Skeletal muscle satellite cell (primary cell): Measurements from ENCODE around the gene DGKI.

ENCODE experiments used
- H3K27me3 ChIP-seq: 2 replicates; pipeline ENCODE4 v1.7.0; 2013; ENCODE audit warnings: low read length; ENCODE audit not compliant: control insufficient read depth, insufficient read depth
- H3K36me3 ChIP-seq: 2 replicates; pipeline ENCODE4 v1.7.0; 2013; ENCODE audit warnings: mild to moderate bottlenecking, control low read depth, low read length; ENCODE audit not compliant: insufficient read depth
- H3K4me1 ChIP-seq: 2 replicates; pipeline ENCODE4 v1.7.0; 2013; ENCODE audit warnings: low read length; ENCODE audit not compliant: control insufficient read depth, insufficient read depth
- H3K4me2 ChIP-seq: 2 replicates; pipeline ENCODE4 v1.7.0; 2013; ENCODE audit warnings: mild to moderate bottlenecking, low read length
- H3K4me3 ChIP-seq: 2 replicates; pipeline ENCODE4 v1.7.0; 2013; ENCODE audit warnings: low read length
- H3K9ac ChIP-seq: 2 replicates; pipeline ENCODE4 v1.7.0; 2013; ENCODE audit warnings: mild to moderate bottlenecking, low read depth, low read length, moderate library complexity
- H3K9me3 ChIP-seq: replicated peaks from 2 replicates; pipeline ENCODE4 v1.7.0; 2013; ENCODE audit warnings: mild to moderate bottlenecking, control low read depth, low read length

The DGKI gene

DNA sequence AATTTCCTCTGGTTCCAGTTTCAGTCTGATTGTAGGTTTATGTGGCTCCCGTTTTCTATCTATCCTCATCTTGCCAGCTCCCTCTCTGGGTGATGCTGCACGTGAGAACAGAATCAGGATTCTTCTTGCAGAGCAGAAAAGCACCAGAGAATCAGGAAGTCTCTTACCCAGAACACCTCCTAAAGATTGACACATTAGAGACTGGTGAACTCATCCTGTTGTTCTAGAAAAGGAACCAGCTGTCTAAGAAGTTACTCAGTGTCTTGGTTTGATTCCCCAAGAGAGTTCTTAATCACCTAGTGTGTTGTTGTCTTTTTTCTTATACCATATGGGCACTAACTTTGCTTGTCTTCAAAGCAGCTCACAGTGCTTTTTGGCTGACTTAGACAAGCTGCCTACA is 152.4 kb downstream of the DGKI start:
- Histone ChIP-seq H3K27me3 (no peaks in the 10 kb centered on the region), H3K4me1 (peaks cover 73% of the 10 kb centered on the region), H3K4me2 (no peak overlapping the region), H3K9me3 (no peaks in the 10 kb centered on the region), H3K4me3 (no peak overlapping the region), H3K9ac (peak overlapping the region; percentile 40), H3K36me3 (peaks cover 7% of the 10 kb centered on the region)

DNA sequence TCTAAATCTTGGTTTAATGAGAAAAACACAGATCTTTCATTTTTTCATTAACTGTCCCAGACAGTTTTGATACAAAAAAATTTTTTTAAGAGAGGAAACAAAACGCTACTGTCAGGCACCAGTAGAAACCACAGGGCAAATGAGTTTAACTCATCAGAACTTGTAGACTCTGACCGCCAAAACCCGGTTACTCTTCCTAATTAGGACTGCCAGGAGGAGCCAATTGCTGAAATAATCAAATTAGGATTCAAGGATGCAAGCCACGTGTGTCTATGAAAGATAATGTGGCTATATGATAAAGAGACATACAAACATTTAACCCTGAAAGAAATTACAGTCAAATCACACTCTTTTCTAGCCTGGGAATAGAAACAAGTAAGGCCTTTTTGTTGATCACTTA is 154.4 kb downstream of the DGKI start:
- peaks cover 5% of the 10 kb centered on the region for H3K36me3 ChIP-seq
- H3K4me3 ChIP-seq, result no peak overlapping the region
- H3K9ac ChIP-seq, result peak overlapping the region; percentile 23
- no peak overlapping the region for H3K4me2 ChIP-seq
- no peaks in the 10 kb centered on the region for H3K27me3 ChIP-seq
- peaks cover 92% of the 10 kb centered on the region for H3K4me1 ChIP-seq
- no peaks in the 10 kb centered on the region for H3K9me3 ChIP-seq

DNA sequence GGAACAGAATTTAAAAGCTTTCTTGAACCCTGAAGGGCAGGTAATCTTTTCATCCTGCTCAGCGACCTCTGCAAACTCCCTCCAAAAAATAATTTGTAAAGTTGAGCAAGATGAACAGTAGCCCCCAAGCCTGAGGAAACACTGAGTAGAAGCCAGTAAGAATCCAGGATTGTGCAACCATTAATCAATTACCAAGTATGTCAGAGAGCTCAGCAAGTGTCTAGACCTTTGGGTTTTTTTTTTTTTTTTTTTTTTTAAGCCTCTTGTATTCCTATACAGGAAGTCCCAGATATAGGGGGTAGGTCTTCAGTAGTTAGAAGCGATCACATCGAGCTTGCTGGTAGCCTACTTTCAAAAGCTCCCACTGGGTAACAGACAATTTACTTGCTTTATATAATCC is 155.2 kb downstream of the DGKI start:
- Histone ChIP-seq H3K27me3 (no peaks in the 10 kb centered on the region), H3K36me3 (peaks cover 5% of the 10 kb centered on the region), H3K4me3 (no peak overlapping the region), H3K9me3 (no peaks in the 10 kb centered on the region), H3K4me1 (peaks cover 94% of the 10 kb centered on the region), H3K9ac (peak overlapping the region; percentile 4), H3K4me2 (no peak overlapping the region)

DNA sequence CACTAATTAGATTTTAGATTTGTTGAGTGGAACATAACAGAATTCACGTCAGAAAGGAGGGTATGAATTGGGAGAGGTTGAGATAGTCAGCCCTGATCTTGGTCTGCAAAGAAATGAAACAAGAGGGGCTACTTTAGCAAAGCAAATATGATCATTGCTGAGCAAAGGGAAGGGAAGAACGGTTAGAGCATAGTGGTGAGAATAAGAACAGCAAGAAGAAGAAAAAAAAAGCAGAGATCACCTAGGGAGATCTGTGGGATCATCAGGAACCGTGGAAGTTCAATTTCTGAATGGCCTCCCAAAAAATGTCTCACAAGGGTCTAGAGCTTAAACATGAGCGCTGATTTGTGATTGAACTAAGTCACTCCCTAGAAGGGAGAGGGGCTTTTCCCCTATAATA is 156.1 kb downstream of the DGKI start:
- peaks cover 5% of the 10 kb centered on the region for H3K36me3 ChIP-seq
- no peaks in the 10 kb centered on the region for H3K9me3 ChIP-seq
- no peak overlapping the region for H3K9ac ChIP-seq
- H3K27me3 ChIP-seq, result no peaks in the 10 kb centered on the region
- H3K4me1 ChIP-seq, result peaks cover 94% of the 10 kb centered on the region
- no peak overlapping the region for H3K4me2 ChIP-seq
- H3K4me3 ChIP-seq, result no peak overlapping the region

DNA sequence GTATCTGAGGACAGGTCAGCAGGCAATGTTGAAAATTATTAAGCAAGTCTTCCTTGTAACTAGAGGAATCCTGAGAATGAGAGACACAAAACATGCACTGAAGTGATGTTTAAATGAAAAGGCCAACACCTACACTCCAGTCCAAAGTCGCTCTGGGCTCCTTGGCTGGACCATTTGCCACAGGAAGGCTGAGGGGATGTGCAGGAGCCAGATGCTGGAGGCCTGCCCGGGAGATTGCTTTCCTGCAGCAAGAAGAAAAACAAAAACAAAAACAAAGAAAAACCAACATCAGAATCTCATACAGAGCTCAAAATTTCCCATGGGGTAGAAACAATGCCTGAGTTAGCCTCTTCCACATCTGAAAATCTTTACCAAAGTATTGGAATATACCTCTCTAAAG is 157.0 kb downstream of the DGKI start:
- Histone ChIP-seq H3K9me3 (no peaks in the 10 kb centered on the region), H3K9ac (no peak overlapping the region)

DNA sequence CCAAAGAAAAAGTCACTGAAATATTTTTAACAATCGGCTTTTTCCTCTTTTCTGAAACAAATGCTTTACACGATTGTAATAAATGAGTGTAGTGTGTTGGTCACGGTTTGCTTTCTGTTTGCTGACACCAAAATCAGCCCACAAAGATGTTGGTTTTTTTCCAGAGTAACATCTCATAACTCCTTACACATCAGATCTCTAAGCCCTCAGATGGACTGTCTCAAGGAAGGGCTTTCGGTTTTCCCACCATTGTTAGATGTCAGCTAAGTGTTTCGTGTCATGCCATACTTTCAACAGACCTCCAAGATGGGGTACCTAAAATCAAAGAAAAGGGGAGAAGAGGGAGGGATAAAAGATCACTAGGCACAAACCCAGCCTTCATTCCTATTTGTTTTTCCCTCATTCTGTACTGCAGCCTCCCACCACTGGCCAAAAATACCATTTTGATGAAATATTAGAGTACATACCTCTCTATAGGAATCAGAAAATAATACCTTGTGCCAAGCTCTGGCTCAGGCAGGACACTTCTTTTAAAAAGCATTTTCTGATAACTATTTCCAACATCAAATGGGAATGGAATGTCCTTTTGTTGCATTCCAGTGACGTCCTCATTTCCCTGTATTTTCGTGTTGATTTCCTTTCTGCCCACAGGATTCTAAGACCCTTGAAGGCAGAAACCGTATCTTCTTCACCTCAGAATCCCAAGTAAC is 159.1 kb downstream of the DGKI start:
- no peaks in the 10 kb centered on the region for H3K27me3 ChIP-seq
- peak overlapping the region; percentile 67 for H3K4me2 ChIP-seq
- peak overlapping the region; percentile 89 for H3K9ac ChIP-seq
- H3K4me1 ChIP-seq, result peaks cover 90% of the 10 kb centered on the region
- peak overlapping the region; percentile 41 for H3K4me3 ChIP-seq
- no peaks in the 10 kb centered on the region for H3K9me3 ChIP-seq
- H3K36me3 ChIP-seq, result peaks cover 19% of the 10 kb centered on the region

More for the DNA sequence above, 157.0 kb downstream of the DGKI start:
- Histone ChIP-seq H3K4me2 (no peak overlapping the region), H3K4me3 (no peak overlapping the region), H3K36me3 (peaks cover 8% of the 10 kb centered on the region), H3K27me3 (no peaks in the 10 kb centered on the region), H3K4me1 (peaks cover 94% of the 10 kb centered on the region)

DNA sequence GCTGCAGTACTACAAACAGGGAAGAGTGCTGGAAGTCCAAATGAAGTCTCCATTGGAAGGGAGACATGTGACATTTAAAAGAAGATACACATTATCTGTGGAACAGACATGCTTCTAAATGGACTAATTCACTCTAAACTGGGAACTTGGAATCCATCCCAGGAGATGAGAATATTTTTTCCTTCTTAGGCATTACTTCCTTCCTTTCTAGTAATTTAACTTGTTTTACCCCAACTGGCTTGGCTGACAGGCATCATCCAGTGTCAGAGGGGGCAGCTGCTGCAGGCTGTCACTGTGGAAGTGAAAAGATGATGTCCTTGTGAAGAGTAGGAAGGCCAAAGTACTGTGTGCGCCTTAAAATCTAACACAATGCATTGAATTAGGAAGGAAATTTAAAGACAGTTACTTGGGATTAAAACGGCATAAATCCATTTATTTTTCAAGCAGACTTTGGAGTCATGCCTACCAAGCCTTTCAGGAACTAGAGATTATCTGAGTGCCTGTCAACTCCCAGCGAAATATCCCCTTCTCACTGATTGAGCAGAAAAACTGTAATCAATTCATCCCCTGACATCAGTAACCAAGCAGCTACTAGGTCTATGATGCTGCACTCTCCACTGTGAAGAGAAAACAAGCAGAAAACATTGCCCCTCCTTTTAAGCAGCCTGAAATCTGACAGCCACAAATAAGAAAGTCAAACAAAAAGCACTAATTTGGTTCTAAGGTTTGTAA is 161.2 kb downstream of the DGKI start:
- H3K4me1 ChIP-seq, result peaks cover 90% of the 10 kb centered on the region
- peaks cover 19% of the 10 kb centered on the region for H3K36me3 ChIP-seq
- no peak overlapping the region for H3K4me3 ChIP-seq
- no peaks in the 10 kb centered on the region for H3K27me3 ChIP-seq
- H3K9ac ChIP-seq, result peak overlapping the region; percentile 89
- H3K9me3 ChIP-seq, result no peaks in the 10 kb centered on the region
- no peak overlapping the region for H3K4me2 ChIP-seq

DNA sequence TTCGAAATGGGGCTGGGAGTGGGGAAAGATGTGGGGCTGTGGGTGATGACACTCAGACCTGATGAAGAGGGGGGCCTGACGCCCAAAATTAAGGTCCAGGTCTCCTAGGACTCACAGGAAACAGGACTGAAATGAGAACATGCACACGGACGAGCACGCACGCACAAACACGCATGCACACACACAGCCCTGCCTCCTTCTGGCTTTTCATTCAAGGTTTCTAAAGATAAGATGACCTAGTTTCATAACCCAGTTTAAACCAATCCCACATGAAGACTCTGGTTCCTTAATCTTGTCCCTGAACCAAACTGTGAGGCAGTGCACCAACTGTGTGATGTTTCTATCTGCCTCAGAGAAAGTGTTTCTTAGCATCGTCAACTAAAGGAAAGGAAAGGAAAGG is 162.0 kb downstream of the DGKI start:
- Histone ChIP-seq H3K9me3 (no peaks in the 10 kb centered on the region), H3K4me1 (peaks cover 85% of the 10 kb centered on the region), H3K4me3 (no peak overlapping the region), H3K36me3 (peaks cover 23% of the 10 kb centered on the region), H3K27me3 (no peaks in the 10 kb centered on the region), H3K9ac (peak overlapping the region; percentile 89), H3K4me2 (no peak overlapping the region)

DNA sequence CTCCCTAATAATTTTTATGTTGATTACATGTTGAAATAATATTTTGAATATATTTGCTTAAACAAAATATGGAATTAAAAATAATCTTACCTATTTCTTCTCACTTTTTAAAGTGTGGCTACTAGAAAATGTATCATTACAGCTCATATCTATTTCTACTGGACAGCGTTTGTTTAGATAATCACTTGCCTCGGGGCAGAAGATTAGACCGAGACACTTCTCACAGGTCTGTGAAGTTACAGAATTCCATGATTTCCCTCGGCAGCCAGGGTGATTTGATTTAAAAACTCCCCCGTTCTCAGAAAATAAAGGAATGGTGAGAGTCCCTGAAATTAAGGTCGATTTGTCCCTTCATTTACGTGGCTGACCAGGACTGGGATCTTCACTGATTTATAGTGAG is 162.5 kb downstream of the DGKI start:
- Histone ChIP-seq H3K27me3 (no peaks in the 10 kb centered on the region), H3K9me3 (no peaks in the 10 kb centered on the region), H3K9ac (peak overlapping the region; percentile 89), H3K4me3 (no peak overlapping the region), H3K4me2 (no peak overlapping the region), H3K36me3 (peaks cover 22% of the 10 kb centered on the region), H3K4me1 (peaks cover 80% of the 10 kb centered on the region)

DNA sequence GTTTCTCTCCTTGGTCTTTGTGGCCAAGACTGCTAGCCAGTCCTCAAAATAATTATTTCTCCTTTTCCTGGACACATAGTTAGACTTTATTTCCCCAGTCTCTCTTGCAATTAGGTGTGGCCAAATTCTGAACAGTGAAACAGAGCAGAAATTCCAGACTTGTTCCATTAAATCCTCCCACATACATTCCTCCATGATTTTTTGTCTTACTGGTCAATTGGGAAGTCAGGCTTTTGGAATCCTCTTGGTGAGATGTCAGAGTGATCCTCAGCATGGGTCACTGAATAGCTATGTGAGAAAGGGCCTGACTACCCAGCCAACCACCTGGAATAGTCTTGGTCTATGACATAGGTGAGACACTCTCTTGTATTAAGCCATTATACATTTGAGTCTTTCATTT is 164.2 kb downstream of the DGKI start:
- Histone ChIP-seq H3K36me3 (peaks cover 25% of the 10 kb centered on the region), H3K4me1 (peaks cover 64% of the 10 kb centered on the region), H3K4me3 (no peak overlapping the region), H3K4me2 (peak overlapping the region; percentile 57), H3K9me3 (no peaks in the 10 kb centered on the region), H3K9ac (peak overlapping the region; percentile 85), H3K27me3 (no peaks in the 10 kb centered on the region)

DNA sequence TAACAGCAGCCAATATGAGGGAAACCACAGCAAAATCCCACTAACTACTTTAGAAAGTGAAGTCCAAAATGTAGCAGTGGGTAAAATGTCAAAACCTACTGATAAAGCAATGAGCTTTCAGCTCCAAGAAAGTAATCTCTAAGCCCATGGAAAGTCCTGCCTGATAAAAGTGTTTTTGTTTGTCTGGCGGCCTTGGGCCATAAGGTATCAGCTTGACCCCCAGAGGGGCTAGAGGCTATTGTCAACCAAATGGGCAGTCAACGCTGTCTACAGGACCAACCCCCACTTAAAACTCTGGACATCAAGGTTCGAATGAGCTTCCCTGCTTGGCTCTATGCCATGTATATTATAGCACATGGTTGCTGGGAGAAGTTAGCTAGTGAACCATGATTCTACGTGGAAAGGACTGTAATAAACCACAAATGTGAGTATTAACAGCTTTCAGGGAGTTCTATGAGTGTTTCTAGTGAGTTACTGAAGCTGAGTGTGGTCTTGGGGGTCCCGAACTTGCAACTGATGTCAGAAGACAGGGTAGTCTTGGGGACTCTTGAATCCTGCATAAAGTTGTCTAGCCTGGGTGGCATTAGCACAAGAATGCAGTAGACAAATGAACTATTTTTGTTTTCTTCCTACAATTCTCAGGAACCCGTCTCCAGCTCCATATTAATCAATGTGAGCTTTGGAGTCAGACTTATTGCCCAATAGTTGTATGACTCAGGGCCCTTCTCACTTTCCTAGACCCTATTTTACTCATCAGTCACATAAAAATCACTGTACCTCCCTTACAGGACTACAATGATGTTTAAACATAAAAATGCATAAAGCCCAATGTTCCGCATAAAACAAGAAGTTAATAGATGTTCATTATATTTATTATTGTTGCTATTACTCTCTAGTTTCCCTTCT is 164.9 kb downstream of the DGKI start:
- Histone ChIP-seq H3K9me3 (no peaks in the 10 kb centered on the region), H3K4me2 (peak overlapping the region; percentile 57), H3K9ac (peak overlapping the region; percentile 85), H3K4me3 (peak overlapping the region; percentile 23), H3K36me3 (peaks cover 25% of the 10 kb centered on the region), H3K4me1 (peaks cover 57% of the 10 kb centered on the region), H3K27me3 (no peaks in the 10 kb centered on the region)
